HepG2 (cell line): Measurements from ENCODE around the gene NEMF. TPM values are rescaled to one million over a fixed set of nuclear protein-coding genes. Genes with fewer than 3 reads are reported as not detected.
A peak's percentile ranks its signal among the peaks of the same experiment; 100 is the strongest.

Experiments
- ADNP ChIP-seq: sonication (generic); formaldehyde crosslinking; IDR thresholded peaks from 2 replicates; pipeline ENCODE4 v1.4.0; 2020; ENCODE audit warnings: missing genetic modification reagents
- ARHGAP35 ChIP-seq: sonication (generic); formaldehyde crosslinking; IDR thresholded peaks from 2 replicates; pipeline ENCODE4 v1.9.0; 2022; ENCODE audit warnings: mild to moderate bottlenecking, inconsistent platforms, moderate library complexity, missing genetic modification reagents, borderline replicate concordance
- ETV6 ChIP-seq: sonication (generic); formaldehyde crosslinking; conservative IDR thresholded peaks from 2 replicates; pipeline ENCODE4 v1.4.0; 2020; ENCODE audit warnings: missing genetic modification reagents
- HNF4A ChIP-seq: sonication (generic); formaldehyde crosslinking; IDR thresholded peaks from 2 replicates; pipeline ENCODE4 v1.4.0; 2020; ENCODE audit warnings: missing genetic modification reagents
- RCOR2 ChIP-seq: IDR thresholded peaks from 2 replicates; pipeline ENCODE4 v1.6.1; 2016; ENCODE audit warnings: missing biosample characterization, missing genetic modification reagents
- REL ChIP-seq: sonication (generic); formaldehyde crosslinking; conservative IDR thresholded peaks from 2 replicates; pipeline ENCODE4 v1.8.0; 2022; ENCODE audit warnings: mild to moderate bottlenecking, missing genetic modification reagents, moderate library complexity
- SKI ChIP-seq: fragments of 450-650 bp; IDR thresholded peaks from one replicate; pipeline ENCODE4 v1.6.1; 2018; ENCODE audit warnings: mild to moderate bottlenecking; ENCODE audit not compliant: partially characterized antibody
- SRSF1 ChIP-seq: fragments of 200-400 bp; formaldehyde crosslinking; optimal IDR thresholded peaks from 2 replicates; pipeline ENCODE3; 2017; ENCODE audit warnings: mild to moderate bottlenecking, low read depth, low read length, moderate library complexity
- TEAD3 ChIP-seq: optimal IDR thresholded peaks from 2 replicates; pipeline ENCODE3; 2016; ENCODE audit warnings: borderline replicate concordance
- U2AF2 ChIP-seq: fragments of 200-400 bp; formaldehyde crosslinking; IDR thresholded peaks from 2 replicates; pipeline ENCODE4 v1.6.1; 2017; ENCODE audit warnings: low read depth, mild to moderate bottlenecking, low read length
- ZNF839 ChIP-seq: sonication (generic); formaldehyde crosslinking; IDR thresholded peaks from 2 replicates; pipeline ENCODE4 v1.4.0; 2020; ENCODE audit warnings: missing genetic modification reagents, mild to moderate bottlenecking, borderline replicate concordance
- ZSCAN29 ChIP-seq: sonication (generic); formaldehyde crosslinking; conservative IDR thresholded peaks from 2 replicates; pipeline ENCODE4 v1.4.0; 2020; ENCODE audit warnings: mild to moderate bottlenecking, missing genetic modification reagents
- polyA plus RNA-seq, 8 experiments: library from polyadenylated mRNA; depleted of rRNA in 3 of 8; stranded (reverse) in 7 of 8; unstranded in 1 of 8; fragments of >200 nt; fragmentation: Illumina TruSeq in 4 of 8; extraction: Trizol in 4 of 8; gene quantifications; 2 replicates each; pipeline versions ENCODE4 v1.2.1 to v1.2.3, GENCODE V29; 2011 to 2016; ENCODE audit warnings: low read depth in 4 of 8, missing spikeins in 1 of 8, mixed read lengths in 1 of 8; ENCODE audit not compliant: insufficient read depth in 1 of 8
- total RNA-seq, 5 experiments: library from RNA; depleted of rRNA; stranded (reverse); fragments of >200 nt; fragmentation: Illumina TruSeq; extraction: Trizol; gene quantifications; 2 replicates each; pipeline ENCODE4 v1.2.3, GENCODE V29; 2016; ENCODE audit warnings: low read depth in 1 of 5
- TF ChIP-seq, protein P1 (sequence below): sonication (generic); formaldehyde crosslinking; IDR thresholded peaks from 2 replicates; pipeline ENCODE4 v1.5.1; 2020; ENCODE audit warnings: missing genetic modification reagents, mild to moderate bottlenecking, borderline replicate concordance
- TF ChIP-seq, protein P2 (sequence below): sonication (generic); formaldehyde crosslinking; IDR thresholded peaks from 2 replicates; pipeline ENCODE4 v1.5.0; 2020; ENCODE audit warnings: missing genetic modification reagents
- TF ChIP-seq, protein P3 (sequence below): sonication (generic); formaldehyde crosslinking; IDR thresholded peaks from 2 replicates; pipeline ENCODE4 v1.5.0; 2020; ENCODE audit warnings: mild to moderate bottlenecking, missing genetic modification reagents, borderline replicate concordance
- TF ChIP-seq, protein P4 (sequence below): sonication (generic); formaldehyde crosslinking; conservative IDR thresholded peaks from 2 replicates; pipeline ENCODE4 v1.8.0; 2022; ENCODE audit warnings: missing genetic modification reagents
- TF ChIP-seq, protein P5 (sequence below): IDR thresholded peaks from 2 replicates; pipeline ENCODE4 v1.6.1; 2016; ENCODE audit warnings: missing compliant biosample characterization, missing genetic modification reagents, borderline replicate concordance
- TF ChIP-seq, protein P6 (sequence below): sonication (generic); formaldehyde crosslinking; IDR thresholded peaks from 2 replicates; pipeline ENCODE4 v1.4.0; 2020; ENCODE audit warnings: missing genetic modification reagents

NEMF gene
- total and polyA plus RNA-seq, 2 of the 13 experiments (the other 11 are each of a cell fraction or from before 2014, with no cell fraction given), result 21.3 to 57.9 TPM

DNA sequence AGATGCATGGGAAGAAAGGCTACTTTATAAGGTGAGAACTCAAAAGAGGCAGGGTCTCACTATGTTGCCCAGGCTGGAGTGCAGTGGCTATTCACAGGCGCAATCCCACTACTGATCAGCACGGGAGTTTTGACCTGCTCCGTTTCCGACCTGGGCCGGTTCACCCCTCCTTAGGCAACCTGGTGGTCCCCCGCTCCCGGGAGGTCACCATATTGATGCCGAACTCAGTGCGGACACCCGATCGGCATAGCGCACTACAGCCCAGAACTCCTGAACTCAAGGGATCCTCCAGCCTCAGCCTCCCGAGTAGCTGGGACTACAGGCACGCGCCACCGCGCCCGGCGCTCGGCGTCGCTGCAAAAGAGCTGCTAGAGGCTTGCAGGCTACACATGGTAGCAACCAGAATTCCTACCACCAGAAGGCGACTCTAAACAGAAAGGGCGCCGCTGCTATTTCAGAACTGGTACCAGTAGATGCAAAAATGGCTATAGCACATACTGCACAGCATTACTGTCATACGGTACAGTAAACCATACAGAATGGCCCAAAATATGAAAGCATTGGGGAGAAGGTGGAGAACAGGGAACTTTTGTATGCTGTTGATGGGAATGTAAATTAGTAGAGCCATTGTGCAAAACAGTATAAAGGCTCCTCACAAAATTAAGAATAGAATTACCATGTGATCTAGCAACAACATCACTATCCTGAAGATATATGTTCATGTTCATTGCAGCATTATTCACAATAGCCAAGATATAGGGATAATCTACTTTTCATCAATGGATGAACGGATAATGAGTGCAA, 1.2 kb upstream of the NEMF start (continued):
- TF ChIP-seq, protein P1, sequence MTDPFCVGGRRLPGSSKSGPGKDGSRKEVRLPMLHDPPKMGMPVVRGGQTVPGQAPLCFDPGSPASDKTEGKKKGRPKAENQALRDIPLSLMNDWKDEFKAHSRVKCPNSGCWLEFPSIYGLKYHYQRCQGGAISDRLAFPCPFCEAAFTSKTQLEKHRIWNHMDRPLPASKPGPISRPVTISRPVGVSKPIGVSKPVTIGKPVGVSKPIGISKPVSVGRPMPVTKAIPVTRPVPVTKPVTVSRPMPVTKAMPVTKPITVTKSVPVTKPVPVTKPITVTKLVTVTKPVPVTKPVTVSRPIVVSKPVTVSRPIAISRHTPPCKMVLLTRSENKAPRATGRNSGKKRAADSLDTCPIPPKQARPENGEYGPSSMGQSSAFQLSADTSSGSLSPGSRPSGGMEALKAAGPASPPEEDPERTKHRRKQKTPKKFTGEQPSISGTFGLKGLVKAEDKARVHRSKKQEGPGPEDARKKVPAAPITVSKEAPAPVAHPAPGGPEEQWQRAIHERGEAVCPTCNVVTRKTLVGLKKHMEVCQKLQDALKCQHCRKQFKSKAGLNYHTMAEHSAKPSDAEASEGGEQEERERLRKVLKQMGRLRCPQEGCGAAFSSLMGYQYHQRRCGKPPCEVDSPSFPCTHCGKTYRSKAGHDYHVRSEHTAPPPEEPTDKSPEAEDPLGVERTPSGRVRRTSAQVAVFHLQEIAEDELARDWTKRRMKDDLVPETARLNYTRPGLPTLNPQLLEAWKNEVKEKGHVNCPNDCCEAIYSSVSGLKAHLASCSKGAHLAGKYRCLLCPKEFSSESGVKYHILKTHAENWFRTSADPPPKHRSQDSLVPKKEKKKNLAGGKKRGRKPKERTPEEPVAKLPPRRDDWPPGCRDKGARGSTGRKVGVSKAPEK (CRISPR knock-in tag), result no peak
- TF ChIP-seq REL (CRISPR knock-in tag), result no peak
- no peak for TF ChIP-seq ETV6 (CRISPR knock-in tag)
- TF ChIP-seq, protein P2, sequence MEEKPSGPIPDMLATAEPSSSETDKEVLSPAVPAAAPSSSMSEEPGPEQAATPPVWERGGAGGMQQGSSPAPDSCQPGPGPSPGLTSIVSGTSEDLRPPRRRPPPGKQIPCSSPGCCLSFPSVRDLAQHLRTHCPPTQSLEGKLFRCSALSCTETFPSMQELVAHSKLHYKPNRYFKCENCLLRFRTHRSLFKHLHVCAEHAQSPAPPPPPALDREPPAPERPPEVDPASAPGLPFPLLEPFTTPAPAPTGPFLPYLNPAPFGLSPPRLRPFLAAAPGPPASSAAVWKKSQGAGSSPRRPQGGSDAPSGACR, result no peak
- TF ChIP-seq ZSCAN29 (CRISPR knock-in tag), result no peak
- no peak for TF ChIP-seq SRSF1
- peak; percentile 91 for TF ChIP-seq RCOR2 (CRISPR knock-in tag)
- TF ChIP-seq U2AF2, result no peak
- TF ChIP-seq, protein P3, sequence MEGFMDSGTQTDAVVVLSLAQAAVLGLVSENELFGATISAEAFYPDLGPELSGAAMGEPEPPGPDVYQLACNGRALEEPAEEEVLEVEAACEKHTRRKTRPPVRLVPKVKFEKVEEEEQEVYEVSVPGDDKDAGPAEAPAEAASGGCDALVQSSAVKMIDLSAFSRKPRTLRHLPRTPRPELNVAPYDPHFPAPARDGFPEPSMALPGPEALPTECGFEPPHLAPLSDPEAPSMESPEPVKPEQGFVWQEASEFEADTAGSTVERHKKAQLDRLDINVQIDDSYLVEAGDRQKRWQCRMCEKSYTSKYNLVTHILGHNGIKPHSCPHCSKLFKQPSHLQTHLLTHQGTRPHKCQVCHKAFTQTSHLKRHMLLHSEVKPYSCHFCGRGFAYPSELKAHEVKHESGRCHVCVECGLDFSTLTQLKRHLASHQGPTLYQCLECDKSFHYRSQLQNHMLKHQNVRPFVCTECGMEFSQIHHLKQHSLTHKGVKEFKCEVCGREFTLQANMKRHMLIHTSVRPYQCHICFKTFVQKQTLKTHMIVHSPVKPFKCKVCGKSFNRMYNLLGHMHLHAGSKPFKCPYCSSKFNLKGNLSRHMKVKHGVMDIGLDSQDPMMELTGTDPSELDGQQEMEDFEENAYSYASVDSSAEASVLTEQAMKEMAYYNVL (CRISPR knock-in tag), result no peak
- TF ChIP-seq ADNP (CRISPR knock-in tag), result peak; percentile 88
- TF ChIP-seq, protein P4, sequence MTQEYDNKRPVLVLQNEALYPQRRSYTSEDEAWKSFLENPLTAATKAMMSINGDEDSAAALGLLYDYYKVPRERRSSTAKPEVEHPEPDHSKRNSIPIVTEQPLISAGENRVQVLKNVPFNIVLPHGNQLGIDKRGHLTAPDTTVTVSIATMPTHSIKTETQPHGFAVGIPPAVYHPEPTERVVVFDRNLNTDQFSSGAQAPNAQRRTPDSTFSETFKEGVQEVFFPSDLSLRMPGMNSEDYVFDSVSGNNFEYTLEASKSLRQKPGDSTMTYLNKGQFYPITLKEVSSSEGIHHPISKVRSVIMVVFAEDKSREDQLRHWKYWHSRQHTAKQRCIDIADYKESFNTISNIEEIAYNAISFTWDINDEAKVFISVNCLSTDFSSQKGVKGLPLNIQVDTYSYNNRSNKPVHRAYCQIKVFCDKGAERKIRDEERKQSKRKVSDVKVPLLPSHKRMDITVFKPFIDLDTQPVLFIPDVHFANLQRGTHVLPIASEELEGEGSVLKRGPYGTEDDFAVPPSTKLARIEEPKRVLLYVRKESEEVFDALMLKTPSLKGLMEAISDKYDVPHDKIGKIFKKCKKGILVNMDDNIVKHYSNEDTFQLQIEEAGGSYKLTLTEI (CRISPR knock-in tag), result no peak
- TF ChIP-seq, protein P5, sequence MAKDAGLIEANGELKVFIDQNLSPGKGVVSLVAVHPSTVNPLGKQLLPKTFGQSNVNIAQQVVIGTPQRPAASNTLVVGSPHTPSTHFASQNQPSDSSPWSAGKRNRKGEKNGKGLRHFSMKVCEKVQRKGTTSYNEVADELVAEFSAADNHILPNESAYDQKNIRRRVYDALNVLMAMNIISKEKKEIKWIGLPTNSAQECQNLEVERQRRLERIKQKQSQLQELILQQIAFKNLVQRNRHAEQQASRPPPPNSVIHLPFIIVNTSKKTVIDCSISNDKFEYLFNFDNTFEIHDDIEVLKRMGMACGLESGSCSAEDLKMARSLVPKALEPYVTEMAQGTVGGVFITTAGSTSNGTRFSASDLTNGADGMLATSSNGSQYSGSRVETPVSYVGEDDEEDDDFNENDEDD (CRISPR knock-in tag), result peak; percentile 48; the same call in 1 of the 2 replicates
- TF ChIP-seq, protein P6, sequence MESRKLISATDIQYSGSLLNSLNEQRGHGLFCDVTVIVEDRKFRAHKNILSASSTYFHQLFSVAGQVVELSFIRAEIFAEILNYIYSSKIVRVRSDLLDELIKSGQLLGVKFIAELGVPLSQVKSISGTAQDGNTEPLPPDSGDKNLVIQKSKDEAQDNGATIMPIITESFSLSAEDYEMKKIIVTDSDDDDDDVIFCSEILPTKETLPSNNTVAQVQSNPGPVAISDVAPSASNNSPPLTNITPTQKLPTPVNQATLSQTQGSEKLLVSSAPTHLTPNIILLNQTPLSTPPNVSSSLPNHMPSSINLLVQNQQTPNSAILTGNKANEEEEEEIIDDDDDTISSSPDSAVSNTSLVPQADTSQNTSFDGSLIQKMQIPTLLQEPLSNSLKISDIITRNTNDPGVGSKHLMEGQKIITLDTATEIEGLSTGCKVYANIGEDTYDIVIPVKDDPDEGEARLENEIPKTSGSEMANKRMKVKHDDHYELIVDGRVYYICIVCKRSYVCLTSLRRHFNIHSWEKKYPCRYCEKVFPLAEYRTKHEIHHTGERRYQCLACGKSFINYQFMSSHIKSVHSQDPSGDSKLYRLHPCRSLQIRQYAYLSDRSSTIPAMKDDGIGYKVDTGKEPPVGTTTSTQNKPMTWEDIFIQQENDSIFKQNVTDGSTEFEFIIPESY, result peak; percentile 53; the same call in 1 of the 2 replicates
- TF ChIP-seq TEAD3, result peak; percentile 100
- TF ChIP-seq ARHGAP35 (CRISPR knock-in tag), result no peak
- no peak for TF ChIP-seq SKI
- no peak for TF ChIP-seq ZNF839 (CRISPR knock-in tag)
- no peak for TF ChIP-seq HNF4A (CRISPR knock-in tag)
